HG02973 (cell line): Measurements from ENCODE around the gene SMAD1.
"Not testable (repeated sequence)": the region's sequence is repeated elsewhere in the genome, so short reads cannot be mapped to it uniquely, and the experiment has no call there.

Experiments
- ATAC-seq: cut with Tn5 transposase; IDR thresholded peaks from one replicate; pipeline ENCODE4 v1.9.1; 2021; ENCODE audit warnings: moderate library complexity; ENCODE audit not compliant: unreplicated experiment

Gene SMAD1

GRCh38 chr4:145525291-145525740, 43.7 kb downstream of the SMAD1 start:
- no peak for ATAC-seq

DNA sequence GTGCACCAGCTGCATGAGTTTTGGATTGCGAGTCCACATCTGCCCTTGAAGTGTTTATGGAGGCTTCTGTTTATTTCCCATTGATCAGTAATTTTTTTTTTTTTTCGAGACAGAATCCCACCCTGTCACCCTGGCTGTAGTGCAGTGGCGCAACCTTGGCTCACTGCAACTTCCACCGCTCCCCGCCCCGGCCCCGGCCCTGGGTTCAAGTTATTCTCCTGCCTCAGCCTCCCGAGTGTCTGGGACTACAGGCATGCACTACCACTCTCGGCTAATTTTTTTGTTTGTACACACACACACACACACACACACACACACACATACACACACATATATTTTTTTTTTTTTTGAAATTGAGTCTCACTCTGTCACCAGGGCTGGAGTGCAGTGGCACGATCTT, 46.1 kb downstream of the SMAD1 start:
- ATAC-seq, result no peak

DNA sequence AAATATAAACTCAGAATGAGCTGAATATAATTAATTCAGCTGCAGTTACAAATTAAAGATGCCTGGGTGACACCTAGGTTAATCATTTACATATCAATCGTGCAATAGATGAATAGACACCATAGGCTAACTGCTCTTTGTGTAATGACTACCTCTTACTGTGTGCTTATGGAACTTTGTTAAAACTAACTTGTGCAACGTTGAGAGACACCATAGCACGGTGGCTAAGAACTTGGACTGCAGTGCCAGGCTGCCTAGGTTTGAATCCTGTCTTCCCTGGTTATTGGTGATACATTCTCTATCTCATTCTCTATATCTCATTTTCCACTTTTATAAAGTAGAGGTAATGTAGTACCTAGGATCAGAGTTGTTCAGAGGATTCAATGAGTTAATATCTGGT, 46.9 kb downstream of the SMAD1 start:
- no peak for ATAC-seq

- peak; percentile 56 for ATAC-seq
Measured at GRCh38 chr4:145530189-145530588, 48.5 kb downstream of the SMAD1 start.

GRCh38 chr4:145530662-145531061, 49.0 kb downstream of the SMAD1 start:
- ATAC-seq, result no peak

DNA sequence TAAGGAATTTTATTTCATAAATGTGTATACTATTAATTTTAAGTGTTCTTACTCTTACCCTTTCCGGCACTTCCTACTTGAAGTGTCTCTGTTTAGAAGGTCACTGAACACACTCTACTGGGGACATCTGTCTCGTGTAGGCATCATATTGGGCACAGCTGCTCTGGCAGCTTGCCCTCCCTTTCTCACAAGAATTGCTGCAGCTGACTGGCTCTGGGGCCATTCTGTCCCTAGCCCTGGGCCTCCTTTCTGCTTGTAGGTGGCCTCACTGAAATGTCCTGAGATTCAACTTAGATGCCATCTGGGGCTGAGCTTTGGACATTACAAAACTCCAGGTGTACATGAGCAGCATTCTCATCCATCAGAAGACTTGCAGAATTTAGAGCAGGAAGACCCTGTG, 49.6 kb downstream of the SMAD1 start:
- ATAC-seq, result no peak

- ATAC-seq, result no peak
Measured at GRCh38 chr4:145531859-145532258, 50.2 kb downstream of the SMAD1 start.

DNA sequence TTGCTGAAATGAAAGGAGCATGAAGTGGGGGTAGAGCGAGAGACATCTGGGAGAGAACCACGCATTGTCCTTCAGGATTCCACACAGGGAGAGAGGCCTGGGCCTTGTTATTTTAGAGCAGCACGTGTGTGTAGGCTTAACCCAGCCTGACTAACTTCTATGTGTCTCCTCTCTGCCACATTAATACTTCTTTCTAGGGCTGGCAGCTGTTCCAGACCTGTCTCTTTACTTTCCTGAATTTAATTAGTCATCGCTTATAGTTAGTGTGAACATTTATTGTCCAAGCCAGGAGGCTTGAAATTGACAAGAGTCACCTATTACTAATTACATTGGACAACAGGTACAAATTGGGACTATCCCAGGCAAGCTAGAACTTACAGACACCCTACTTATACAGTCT, 51.3 kb downstream of the SMAD1 start:
- ATAC-seq, result no peak

DNA sequence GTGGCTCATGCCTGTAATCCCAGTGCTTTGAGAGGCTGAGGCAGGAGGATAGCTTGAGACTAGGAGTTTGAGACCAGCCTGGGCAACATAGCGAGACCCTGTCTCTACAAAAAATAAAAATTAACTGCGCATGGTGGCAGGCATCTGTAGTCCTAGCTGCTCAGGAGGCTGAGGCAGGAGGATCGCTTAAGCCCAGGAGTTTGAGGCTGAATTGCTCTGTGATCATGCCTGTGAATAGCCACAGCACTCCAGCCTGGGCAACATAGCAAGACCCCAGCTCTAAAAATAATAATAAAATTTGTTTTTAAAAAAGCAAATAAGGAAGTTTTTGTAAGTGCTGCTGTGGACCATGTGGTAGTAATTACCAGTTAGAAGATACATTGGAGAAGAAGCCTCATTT, 51.8 kb downstream of the SMAD1 start:
- ATAC-seq, result not testable (repeated sequence)

GRCh38 chr4:145533961-145534360, 52.3 kb downstream of the SMAD1 start:
- no peak for ATAC-seq

DNA sequence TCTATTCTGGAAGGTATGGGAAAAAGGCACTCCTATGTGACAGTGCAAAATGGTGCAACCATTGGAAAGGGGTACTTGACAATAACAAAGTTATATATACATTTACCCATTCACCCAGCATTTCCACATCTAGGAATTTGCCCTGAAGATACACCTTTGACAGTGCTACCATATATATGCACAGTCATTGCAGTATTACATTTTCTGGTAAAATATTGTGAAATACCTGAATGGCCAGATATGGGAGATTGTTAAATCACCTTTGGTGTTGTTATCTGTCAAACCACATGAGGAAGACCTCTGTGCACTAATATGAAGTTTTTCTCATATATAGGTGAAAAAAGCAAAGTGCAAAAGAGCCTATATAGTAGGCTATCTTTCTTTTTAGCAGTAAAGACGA, 53.5 kb downstream of the SMAD1 start:
- no peak for ATAC-seq

- ATAC-seq, result no peak
Measured at GRCh38 chr4:145536044-145536443, 54.4 kb downstream of the SMAD1 start.

DNA sequence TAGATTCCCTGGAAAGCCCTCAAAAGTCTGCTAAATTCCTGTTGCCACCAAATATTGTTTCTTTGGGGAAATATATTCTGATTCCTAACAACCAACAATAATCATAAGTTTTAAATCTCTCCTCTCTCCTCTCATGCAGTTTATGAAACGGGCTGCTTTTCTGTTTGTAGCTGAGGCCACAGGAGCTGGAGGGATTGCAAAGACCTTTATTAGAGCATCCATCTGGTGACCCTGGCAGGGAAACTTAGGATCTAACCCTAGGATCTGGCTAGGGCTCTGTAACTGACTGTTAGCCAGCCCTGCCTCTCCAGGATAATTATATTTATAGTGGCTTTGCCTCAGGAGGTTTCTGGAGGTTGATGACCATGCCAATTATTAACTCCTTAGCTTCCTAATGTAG, 56.9 kb downstream of the SMAD1 start:
- no peak for ATAC-seq

- no peak for ATAC-seq
Measured at GRCh38 chr4:145539671-145540070, 58.0 kb downstream of the SMAD1 start.

- ATAC-seq, result no peak
Measured at GRCh38 chr4:145540235-145540634, 58.6 kb downstream of the SMAD1 start.

- no peak for ATAC-seq
Measured at GRCh38 chr4:145541346-145541745, 59.7 kb downstream of the SMAD1 start.

- ATAC-seq, result no peak
Measured at GRCh38 chr4:145545031-145545430, 63.4 kb downstream of the SMAD1 start.

DNA sequence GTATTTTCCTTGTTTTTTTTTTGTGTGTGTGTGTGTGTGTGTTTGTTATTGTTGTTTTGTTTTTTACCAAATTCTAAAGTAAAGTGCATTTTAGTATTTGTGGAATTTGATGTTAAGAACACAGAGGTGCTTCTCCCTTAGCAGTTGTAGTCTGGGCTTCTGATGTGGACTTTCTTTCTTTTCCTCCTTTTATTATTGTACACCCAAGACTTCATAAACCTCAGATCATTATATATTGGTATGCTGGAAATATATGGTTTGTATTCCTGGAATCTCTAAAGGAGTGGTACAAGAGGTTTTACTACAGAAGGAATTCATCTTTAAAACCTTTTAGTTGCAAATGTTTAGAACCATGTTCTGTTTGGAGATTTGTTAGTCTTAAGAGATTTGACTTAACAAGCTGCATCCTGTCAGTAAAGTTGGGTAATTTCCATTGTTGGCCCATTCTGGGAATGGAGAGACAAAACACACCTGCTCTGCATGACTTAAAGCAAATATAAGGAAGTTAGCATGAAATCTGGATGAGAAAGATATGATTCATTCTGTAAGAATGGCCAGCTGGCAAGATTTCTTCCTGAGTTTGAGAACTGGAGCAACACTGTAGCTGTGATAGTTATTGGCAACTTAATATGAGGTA, 64.0 kb downstream of the SMAD1 start:
- no peak for ATAC-seq

- ATAC-seq, result no peak
Measured at GRCh38 chr4:145546175-145546915, 64.7 kb downstream of the SMAD1 start.

DNA sequence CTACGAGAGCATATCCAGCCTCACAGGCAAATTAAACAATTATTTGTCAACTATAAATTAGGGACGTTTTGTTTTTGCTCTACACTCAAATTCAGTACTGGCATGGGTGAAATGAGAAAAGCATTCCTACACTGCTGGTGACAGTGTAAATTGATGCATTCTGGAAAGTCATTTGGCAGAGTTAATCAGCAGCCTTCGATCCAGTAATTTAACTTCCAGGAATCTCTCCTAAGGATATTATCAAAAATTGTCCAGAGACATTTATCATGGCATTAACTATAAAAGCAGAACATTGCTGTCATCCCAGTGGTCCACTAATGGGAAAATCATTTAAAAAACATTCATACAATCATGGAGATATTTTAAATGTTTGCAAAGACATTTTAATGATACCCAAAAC, 70.0 kb downstream of the SMAD1 start:
- no peak for ATAC-seq

- peak; percentile 71 for ATAC-seq
Measured at GRCh38 chr4:145552181-145552822, 70.6 kb downstream of the SMAD1 start.

- ATAC-seq, result no peak
Measured at GRCh38 chr4:145553375-145553774, 71.7 kb downstream of the SMAD1 start.
